Erythroblast (primary cell): ENCODE results near the gene KRTAP3-1.

Experiments
- DNase-seq, 2 experiments: peaks; one replicate each; lab custom pipeline; 2025; lab: John Stamatoyannopoulos, UW
- GATA1 ChIP-seq: IDR thresholded peaks from 2 replicates; pipeline ENCODE4 v1.6.1; 2011; ENCODE audit warnings: low read depth, mild to moderate bottlenecking, control low read depth, low read length, moderate library complexity
- POLR2A ChIP-seq: IDR thresholded peaks from 2 replicates; pipeline ENCODE4 v1.6.1; 2011; ENCODE audit warnings: mild to moderate bottlenecking, low read length

The KRTAP3-1 gene

DNA sequence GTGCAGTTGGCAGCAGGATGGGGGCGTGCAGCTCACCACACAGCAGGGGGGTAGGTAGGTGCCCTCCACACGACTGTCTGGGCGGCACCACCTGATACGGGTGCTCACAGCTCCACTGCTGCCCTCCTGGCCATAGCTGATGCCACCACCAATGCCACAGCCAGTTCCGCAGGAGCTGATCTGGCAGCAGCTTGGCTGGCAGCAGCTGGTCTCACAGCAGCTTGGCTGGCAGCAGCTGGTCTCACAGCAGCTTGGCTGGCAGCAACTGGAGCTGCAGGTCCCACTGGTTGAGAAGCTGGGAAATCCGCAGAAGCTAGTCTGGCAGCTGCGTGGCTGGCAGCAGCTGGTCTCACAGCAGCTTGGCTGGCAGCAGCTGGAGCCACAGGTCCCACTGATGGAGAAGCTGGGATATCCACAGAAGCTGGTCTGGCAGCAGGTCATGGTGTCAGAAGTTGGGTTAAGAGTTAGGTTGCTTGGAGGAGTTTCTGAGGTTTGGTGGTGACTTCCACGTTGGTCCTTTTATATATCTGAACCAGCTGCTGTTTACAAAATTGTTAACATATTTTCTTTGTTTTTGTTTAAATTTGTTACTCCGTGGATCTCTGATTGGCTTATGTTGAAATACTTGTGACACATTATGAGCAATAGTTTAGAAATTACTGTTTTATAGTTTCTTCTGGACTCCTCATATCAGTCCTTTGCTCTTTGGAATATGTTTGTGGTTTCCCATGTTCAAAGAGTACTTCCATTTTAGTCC lies 18.0 kb upstream of the KRTAP3-1 start, which contains the start of gene KRTAP1-5:
KRTAP1-5 (minus strand) TSS at position 494 of the 757 bp plus-strand sequence; CDS start at position 441, 53 bp downstream.
- TF ChIP-seq POLR2A (no peak), GATA1 (no peak)
- no peak for DNase-seq

DNA sequence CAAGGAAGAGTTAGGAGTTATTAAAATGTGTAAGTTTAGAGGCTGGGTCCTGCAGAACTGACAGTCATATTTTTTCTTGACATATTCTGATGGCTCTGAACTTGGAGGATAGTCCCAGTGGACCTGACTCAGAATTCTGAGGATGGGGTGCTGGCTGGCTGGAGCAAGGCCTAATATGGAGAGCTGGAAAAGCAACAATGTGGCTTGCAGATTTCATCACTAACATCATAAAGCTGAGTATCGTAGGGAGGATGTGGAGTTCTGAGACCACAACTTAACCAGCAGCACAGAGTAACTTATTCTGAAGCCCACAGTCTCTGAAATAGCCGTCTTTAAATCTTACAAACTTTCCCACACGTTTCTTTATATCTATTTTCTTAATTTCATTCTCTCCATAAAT lies 15.8 kb upstream of the KRTAP3-1 start:
- TF ChIP-seq POLR2A (no peak), GATA1 (no peak)
- DNase-seq, result no peak

DNA sequence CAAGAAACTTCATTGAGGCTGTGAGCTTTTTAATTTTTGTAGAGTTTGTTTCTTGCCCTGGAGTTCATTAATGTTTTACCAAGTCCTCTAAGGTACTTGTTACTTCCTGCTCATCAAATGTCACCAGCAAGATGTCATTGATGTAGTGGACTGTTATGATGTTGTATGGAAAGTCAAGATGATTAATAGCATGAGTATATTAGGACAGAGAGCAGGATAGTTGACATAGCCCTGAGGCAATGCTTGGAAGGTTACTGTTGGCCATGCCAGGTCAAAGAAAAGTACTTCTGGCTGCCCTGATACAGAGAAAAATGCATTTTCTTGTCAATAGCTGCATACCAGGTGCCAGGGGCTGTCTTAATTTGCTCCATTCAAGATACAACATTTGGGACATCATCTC lies 11.4 kb upstream of the KRTAP3-1 start:
- no peak for TF ChIP-seq GATA1
- no peak for TF ChIP-seq POLR2A
- no peak for DNase-seq

DNA sequence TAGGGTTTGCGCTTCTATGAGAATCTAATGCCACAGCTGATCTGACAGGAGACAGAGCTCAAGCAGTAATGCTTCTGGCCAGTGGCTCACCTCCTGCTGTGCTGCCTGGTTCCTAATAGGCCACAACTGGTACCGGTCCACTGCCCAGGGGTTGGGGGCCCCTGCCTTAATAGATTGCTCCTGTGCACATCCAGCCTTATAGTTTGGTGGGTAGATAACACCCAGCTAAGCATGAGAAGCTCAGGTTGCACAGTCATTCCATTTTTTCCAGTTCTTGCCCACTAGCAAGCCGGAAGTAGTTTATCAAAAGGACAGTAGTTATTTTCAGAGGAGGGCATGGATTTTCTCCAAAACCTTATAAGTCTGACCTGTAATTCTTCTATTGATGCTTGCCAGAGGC lies 10.5 kb upstream of the KRTAP3-1 start:
- no peak for DNase-seq

DNA sequence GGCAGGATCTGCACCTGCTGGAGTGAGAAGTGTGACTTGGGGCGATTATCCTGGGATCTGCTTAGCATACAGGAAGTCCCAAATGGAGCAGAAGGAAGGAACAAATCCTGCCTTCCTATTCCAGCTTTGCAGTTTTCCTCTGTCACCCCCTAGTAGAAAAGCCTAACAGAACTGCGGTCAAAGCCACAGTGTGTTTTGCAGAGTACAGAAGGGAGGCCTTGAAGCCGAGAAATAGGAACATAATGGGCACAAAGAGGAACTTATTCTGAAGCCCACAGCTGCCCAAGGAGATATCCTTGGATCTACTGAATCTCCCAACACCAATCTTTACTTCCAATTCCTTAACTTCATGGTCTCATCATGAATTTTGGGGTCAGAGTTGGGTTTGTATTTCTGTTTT lies 9.6 kb upstream of the KRTAP3-1 start:
- no peak for DNase-seq
- TF ChIP-seq GATA1, result no peak
- TF ChIP-seq POLR2A, result no peak

More for the DNA sequence above, 10.5 kb upstream of the KRTAP3-1 start:
- TF ChIP-seq POLR2A, result no peak
- TF ChIP-seq GATA1, result no peak

DNA sequence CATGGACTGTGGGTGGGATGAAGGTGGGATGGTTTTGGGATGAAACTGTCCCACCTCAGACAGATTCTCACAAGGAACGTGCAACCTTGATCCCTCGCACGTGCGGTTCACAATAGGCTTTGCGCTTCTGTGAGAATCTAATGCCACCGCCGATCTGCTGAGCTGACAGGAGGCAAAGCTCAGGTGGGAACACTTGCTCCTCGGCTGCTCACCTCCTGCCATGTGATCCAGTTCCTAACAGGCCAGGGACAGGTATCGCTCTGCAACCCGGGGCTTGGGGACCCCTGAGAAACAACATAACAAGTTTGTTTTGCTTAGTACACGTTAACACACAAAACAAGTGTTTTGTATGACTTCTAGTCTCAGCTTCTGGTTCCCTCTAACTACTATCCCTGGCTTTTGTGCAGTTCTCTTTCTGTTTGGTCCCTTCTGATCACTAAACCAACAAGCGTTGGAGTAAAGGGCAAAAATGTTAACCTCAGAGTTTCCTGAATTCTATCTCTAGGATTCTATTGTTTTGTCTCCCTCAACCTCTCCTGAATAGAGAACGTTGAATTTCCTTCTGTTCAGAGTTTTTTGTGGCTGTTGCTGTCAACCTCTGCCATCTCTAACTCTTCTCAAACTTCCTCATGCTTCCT lies 7.8 kb upstream of the KRTAP3-1 start:
- no peak for DNase-seq
- TF ChIP-seq POLR2A (no peak), GATA1 (no peak)

DNA sequence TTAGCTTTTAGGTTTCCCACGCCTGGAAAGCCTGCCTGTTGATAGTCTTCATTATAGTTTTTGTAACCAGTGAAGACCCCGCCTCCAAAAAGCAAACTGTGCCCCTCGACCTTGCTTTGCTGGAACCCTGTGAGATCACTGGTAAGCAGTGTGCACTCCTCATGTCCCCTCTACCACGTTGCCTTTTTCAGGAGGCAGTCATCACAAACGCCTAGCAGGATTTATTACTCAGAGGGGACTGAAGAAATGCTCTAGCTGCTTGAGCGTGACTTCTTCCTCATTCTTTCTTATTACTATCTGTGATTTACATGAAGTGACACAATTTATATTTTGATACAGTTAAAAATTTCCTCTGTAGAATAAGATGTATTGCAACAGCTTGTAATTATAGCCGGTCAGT lies 6.5 kb upstream of the KRTAP3-1 start:
- no peak for DNase-seq
- no peak for TF ChIP-seq POLR2A
- TF ChIP-seq GATA1, result no peak

DNA sequence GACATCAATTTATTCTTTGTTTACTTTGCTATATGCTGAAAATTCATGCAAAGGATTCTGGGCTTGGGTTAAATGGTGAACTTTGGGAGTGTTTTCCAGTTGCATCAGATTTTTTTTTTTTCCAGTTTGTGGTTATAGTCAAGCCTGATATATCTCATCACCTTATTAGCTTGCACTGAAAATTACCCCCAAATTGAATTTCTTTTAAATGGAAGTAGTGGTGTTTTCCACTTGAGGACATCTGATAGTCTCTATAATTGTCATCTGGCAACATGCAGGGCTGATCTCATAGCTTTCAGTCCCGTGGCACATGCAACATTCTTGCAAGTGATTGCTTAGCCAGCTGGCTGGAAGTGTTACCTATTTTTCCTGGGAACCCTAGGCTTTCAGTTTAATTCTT lies 4.7 kb upstream of the KRTAP3-1 start:
- TF ChIP-seq POLR2A (no peak), GATA1 (no peak)
- DNase-seq, result no peak

DNA sequence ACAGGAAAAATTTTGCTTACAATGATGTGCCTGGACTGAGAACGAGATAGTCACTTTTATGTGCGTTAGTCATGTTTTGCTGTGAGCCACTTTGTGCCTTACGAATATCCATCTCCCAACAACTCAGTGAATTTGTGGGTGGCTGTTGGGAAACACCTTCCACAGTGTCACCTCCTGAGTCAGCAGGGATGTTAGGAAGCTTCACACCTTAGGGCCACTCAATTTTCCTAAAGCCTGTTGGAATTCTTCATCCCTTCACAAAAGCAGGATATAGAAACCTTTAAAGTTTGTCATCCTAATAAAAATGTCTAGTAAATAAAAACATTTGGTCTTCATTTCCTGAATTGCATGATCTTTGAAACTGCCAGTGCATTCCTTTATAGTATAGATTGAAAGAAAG lies 4.3 kb upstream of the KRTAP3-1 start:
- TF ChIP-seq POLR2A (no peak), GATA1 (no peak)
- no peak for DNase-seq

DNA sequence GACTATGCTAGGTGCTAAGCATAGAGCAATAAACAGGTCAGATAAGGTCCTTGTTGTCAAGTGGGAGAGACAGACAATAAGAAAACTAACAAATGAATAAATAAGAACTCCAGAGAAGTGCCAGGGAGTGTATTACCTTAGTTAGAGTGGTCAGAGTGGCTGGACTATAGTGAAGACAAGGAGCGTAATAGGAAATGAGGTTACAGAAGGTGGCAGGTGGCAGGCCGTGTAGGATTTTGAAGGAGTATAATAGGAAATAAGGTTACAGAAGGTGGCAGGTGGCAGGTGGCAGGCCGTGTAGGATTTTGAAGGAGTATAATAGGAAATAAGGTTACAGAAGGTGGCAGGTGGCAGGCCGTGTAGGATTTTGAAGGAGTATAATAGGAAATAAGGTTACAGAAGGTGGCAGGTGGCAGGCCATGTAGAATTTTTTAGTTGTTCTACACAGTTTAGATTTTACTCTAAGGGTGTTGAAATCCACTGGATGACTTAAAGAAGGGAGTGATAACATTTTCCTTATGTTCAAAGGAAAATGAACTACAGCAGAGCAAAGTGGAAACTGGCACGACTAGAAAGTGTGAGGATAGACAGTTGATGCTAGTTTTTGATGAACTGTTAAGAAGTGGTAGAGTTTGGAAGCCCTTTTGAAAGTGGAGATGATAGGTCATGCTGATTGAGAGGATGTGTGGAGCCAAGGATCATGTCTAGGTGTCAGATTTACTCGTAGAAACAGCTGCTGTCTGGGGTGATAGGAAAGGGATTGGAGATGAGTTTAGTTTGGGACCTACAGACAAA lies 3.6 kb upstream of the KRTAP3-1 start:
- no peak for DNase-seq
- TF ChIP-seq GATA1 (no peak), POLR2A (no peak)

DNA sequence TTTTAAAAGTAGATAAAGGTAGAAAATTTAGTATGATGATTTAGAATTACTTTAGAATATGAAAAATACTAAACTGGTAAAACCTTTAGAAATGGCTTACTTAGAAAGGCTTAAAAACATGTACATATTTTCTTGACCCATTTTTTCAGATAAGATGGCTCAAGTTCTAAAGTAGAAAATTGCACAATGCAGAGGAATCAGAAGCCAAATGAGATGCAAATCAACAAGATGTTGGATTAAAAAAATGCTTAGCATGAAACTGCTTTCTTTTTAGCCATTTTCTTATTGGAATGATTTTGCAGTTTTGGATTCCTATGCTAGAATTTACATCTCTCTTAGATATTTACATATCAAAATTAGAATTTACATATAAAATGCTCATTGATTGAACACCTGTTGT lies 1.5 kb upstream of the KRTAP3-1 start:
- DNase-seq, result no peak
- TF ChIP-seq GATA1 (no peak), POLR2A (no peak)

DNA sequence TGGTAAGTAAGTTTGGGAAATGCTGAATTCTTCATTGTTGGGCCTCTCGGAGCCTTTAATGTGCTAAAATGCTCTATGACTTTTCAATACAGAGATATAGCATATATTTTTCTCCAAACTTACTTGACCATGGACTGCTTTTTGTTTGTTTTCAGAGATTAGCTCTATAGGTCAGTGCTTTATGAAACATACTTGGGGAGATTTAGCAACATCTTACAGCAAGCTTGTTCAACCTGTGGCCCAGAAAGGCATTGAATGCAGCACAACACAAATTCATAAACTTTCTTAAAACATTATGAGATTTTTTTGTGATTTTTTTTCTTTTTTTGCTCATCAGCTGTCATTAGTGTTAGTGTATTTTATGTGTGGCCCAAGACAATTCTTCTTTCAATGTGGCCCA lies 1.0 kb upstream of the KRTAP3-1 start:
- TF ChIP-seq GATA1, result no peak
- TF ChIP-seq POLR2A, result no peak
- DNase-seq, result no peak

DNA sequence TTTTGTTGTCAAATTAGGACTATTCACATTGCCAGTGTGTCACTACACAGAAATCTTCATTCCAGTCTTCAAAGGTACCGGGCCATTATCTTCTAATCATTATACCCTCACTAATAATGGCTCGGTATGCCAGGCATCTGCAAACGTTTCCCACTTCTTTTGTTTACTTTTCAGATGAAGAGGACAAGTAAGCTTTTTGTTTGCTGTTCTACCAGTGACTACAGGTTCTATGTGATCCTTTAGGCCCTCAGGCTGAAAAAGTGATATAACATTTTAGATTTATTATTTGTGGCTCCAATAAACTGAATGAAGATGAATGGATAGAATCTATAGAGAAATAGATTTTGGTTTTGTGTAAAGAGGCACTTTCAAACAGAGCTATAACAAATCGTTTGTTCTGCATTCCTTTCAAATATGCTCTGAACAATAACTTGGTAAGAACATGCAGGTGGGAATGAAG lies 403 bp upstream of the KRTAP3-1 start:
- TF ChIP-seq GATA1 (no peak), POLR2A (no peak)

DNA sequence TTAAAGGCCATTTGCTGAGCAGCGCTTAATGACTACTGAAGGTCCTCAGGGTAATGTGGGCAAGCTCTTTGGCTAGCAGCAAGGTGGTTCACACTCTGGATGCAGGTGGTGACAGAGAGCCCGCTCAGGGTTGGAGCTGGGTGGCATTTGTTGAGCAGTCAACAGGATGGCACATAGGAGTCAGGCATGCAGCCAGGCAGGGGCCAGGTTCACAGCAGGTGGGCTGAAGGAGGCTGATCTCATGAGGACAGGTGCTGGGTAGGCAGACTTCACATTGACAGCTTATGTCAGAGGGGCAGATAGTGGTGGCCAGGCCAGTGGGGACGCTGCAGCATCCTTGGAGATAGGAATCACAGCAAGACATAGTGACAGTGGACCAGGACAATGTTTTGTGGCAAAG lies 4.5 kb downstream of the KRTAP3-1 start:
- TF ChIP-seq POLR2A (no peak), GATA1 (no peak)
- no peak for DNase-seq

More for the DNA sequence above, 403 bp upstream of the KRTAP3-1 start:
- no peak for DNase-seq

DNA sequence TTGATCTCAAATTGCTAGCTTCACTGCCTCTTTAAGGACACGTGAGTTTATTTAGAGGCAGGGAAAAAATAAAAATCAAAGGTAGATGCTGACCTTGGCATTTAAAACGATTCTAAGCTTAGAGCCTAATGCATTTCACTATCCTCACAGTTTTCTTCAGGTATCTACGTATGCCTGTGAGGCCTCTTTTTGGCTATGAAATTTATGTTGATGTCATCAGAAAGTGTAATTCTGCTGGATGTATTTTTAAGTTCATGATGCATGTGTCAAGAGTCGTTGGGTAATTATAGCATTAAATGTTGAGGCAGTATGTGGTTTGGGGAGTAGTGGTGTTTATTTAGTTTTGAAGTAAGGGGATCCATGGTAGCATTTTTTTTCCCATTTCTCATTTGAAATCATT lies 5.0 kb downstream of the KRTAP3-1 start:
- no peak for DNase-seq
- TF ChIP-seq GATA1 (no peak), POLR2A (no peak)
